ENCODE data around the gene EMC8.

DNA sequence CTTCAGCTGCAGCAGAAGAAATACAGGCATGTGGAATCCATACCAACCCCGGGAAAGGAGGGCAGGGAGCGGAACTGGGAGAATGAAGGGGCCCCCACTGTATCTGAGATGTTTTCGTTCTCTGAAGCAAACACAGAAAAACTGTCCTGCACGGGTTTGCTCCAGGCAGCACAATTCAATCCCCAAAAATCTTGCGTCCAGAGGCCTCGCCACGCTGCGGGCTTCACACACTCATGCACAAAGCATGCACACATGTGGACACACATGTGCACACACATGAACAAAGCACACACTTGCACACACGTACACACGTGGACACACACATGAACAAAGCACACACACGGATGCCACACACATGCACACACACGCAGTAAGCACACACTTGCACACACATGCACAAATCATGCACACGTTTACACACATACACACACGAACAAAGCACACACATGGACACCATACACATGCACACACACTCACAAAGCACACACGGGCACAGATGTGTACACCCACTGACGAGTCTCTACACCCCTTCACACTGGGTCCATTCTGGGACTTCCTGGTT, 27.4 kb upstream of the EMC8 start:
- TF ChIP-seq CTCF (IDR thresholded peaks at IDR 0.05) (no peak), POLR2A (IDR thresholded peaks at IDR 0.05) (no peak), POLR2AphosphoS5 (IDR thresholded peaks at IDR 0.05) (no peak)
